Left lung (tissue), 10 donors: ENCODE measurements around the gene SECISBP2L. TPM values are rescaled to one million over a fixed set of nuclear protein-coding genes. Genes with fewer than 3 reads are reported as not detected.
A peak's percentile ranks its signal among the peaks of the same experiment; 100 is the strongest.

ENCODE experiments used
- ATAC-seq: fragments of 200-7000 bp; cut with Tn5 transposase; one replicate; pipeline ENCODE4 v1.9.1; 2020; ENCODE audit warnings: moderate library complexity
- DNase-seq, 4 donors: peaks; one replicate each; pipeline ENCODE4 v3.0.0-alpha.2; 2013 to 2020
- H3K27ac ChIP-seq, 2 donors: fragments of 200-600 bp; sonication (generic) in 1 of 2; one replicate each; pipeline versions ENCODE4 v1.5.0 to v1.8.0; 2020 to 2021
- H3K27me3 ChIP-seq, 2 donors: fragments of 200-600 bp; sonication (generic) in 1 of 2; one replicate each; pipeline versions ENCODE4 v1.5.0 to v1.8.0; 2020 to 2021
- H3K36me3 ChIP-seq, 2 donors: fragments of 200-600 bp; sonication (generic) in 1 of 2; one replicate each; pipeline versions ENCODE4 v1.5.0 to v1.8.0; 2020 to 2021
- H3K4me1 ChIP-seq, 2 donors: fragments of 200-600 bp; one replicate each; pipeline ENCODE4 v1.8.0; 2021
- H3K4me3 ChIP-seq, 2 donors: fragments of 200-600 bp; sonication (generic) in 1 of 2; one replicate each; pipeline versions ENCODE4 v1.5.0 to v1.8.0; 2020 to 2021; ENCODE audit warnings: mild to moderate bottlenecking in 1 of 2
- H3K9me3 ChIP-seq, 2 donors: fragments of 200-600 bp; sonication (generic) in 1 of 2; one replicate each; pipeline versions ENCODE4 v1.5.0 to v1.8.0; 2020 to 2021
- CTCF ChIP-seq, 2 donors: fragments of 200-600 bp; sonication (generic) in 1 of 2; IDR thresholded peaks; one replicate each; pipeline versions ENCODE4 v1.5.0 to v1.8.0; 2021; ENCODE audit warnings: antibody characterized with exemption in 2 of 2
- intact Hi-C, 2 donors: fragments of 100-400 bp; cut with DNase I; formaldehyde crosslinking; loops; one replicate each; pipeline versions ENCODE4 v1.11.2 to v1.14.2; 2022
- polyA plus RNA-seq, 6 donors: library from polyadenylated mRNA; unstranded; fragments of 120-200 nt; gene quantifications; one replicate each; pipeline ENCODE4 v1.2.1, GENCODE V29; 2013; ENCODE audit not compliant: insufficient read length in 6 of 6
- total RNA-seq, 2 donors: library from RNA; stranded (reverse); fragmentation: NEBNext Ultra II Directional; extraction: Animal tissue kit (Norgen Biotek cat#: 25700); gene quantifications; one replicate each; pipeline ENCODE4 v1.2.1, GENCODE V29; 2021
- donor health status: DM: no; HTN: yes; CAD: no.
- donor health status: DM: no; HTN: no; CAD: no.

Gene SECISBP2L
- total and polyA plus RNA-seq, 8 donors = 69.6 to 106 (median 76.7) TPM

- H3K36me3 ChIP-seq = no peaks in the 10 kb centered on the region
- H3K27me3 ChIP-seq = no peaks in the 10 kb centered on the region
- H3K27ac ChIP-seq = no peak overlapping the region
- no peak for TF ChIP-seq CTCF (IDR thresholded peaks at IDR 0.05)
- intact Hi-C loops = no loop called here
- ATAC-seq (no peak), DNase-seq (no peak)
- H3K9me3 ChIP-seq = no peaks in the 10 kb centered on the region
- no peak overlapping the region for H3K4me3 ChIP-seq
- H3K4me1 ChIP-seq = peaks cover 0 to 10% of the 10 kb centered on the region in 2 donors
Measured at GRCh38 chr15:49058559-49058958, 12.3 kb upstream of the SECISBP2L start.

- Histone ChIP-seq H3K9me3 (no peaks in the 10 kb centered on the region), H3K36me3 (no peaks in the 10 kb centered on the region), H3K27ac (no peak overlapping the region), H3K4me3 (no peak overlapping the region), H3K27me3 (no peaks in the 10 kb centered on the region), H3K4me1 (peaks cover 0 to under 1% of the 10 kb centered on the region in 2 donors)
- ATAC-seq (no peak), DNase-seq (no peak)
- intact Hi-C loops = no loop called here
- no peak for TF ChIP-seq CTCF (IDR thresholded peaks at IDR 0.05)
Measured at GRCh38 chr15:49055630-49056029, 9.4 kb upstream of the SECISBP2L start.

- no peak overlapping the region for H3K4me3 ChIP-seq
- no peak for ATAC-seq
Measured at GRCh38 chr15:49052662-49053061, 6.4 kb upstream of the SECISBP2L start.

GRCh38 chr15:49047456-49047855 lies 1.2 kb upstream of the SECISBP2L start:
- intact Hi-C loops = no loop called here
- H3K36me3 ChIP-seq = no peaks in the 10 kb centered on the region
- no peak for TF ChIP-seq CTCF (IDR thresholded peaks at IDR 0.05)
- peak overlapping the region in 1 of 2 donors; percentile 0 for H3K27ac ChIP-seq
- ATAC-seq (no peak), DNase-seq (no peak)
- no peaks in the 10 kb centered on the region for H3K9me3 ChIP-seq
- peaks cover 21 to 29% of the 10 kb centered on the region in 2 donors for H3K4me1 ChIP-seq
- no peaks in the 10 kb centered on the region for H3K27me3 ChIP-seq
- no peak overlapping the region for H3K4me3 ChIP-seq

More at GRCh38 chr15:49052662-49053061, 6.4 kb upstream of the SECISBP2L start:
- no peak for TF ChIP-seq CTCF (IDR thresholded peaks at IDR 0.05)
- Histone ChIP-seq H3K27ac (no peak overlapping the region), H3K27me3 (no peaks in the 10 kb centered on the region), H3K36me3 (no peaks in the 10 kb centered on the region), H3K4me1 (no peaks in the 10 kb centered on the region), H3K9me3 (no peaks in the 10 kb centered on the region)
- intact Hi-C loops = no loop called here
- no peak for DNase-seq

GRCh38 chr15:49045751-49046219 lies 461 bp downstream of the SECISBP2L start:
- ATAC-seq (peak; percentile 50), DNase-seq (peak in 2 of 4 donors; percentile 35 to 47)
- Histone ChIP-seq H3K9me3 (no peaks in the 10 kb centered on the region), H3K4me1 (peaks cover 32 to 33% of the 10 kb centered on the region in 2 donors), H3K27me3 (no peaks in the 10 kb centered on the region), H3K4me3 (peak overlapping the region; percentile 91 to 99), H3K27ac (peak overlapping the region; percentile 90 to 96), H3K36me3 (no peaks in the 10 kb centered on the region)
- TF ChIP-seq CTCF (IDR thresholded peaks at IDR 0.05) = no peak
- intact Hi-C loops = no loop called here
